ENCODE measurements around the gene KLHL6.

- TF ChIP-seq CTCF (IDR thresholded peaks at IDR 0.05) (no peak), POLR2A (IDR thresholded peaks at IDR 0.05) (no peak)
These were observed 28.1 kb upstream of the KLHL6 start for GRCh38 chr3:183583331-183584245.
